Anterior cingulate cortex (tissue), 58 donors: ENCODE data around the gene KRTAP3-1.

ENCODE experiments used
- DNase-seq, 58 donors: peaks; one replicate each; lab custom pipeline; 2025; lab: John Stamatoyannopoulos, UW

KRTAP3-1 gene

GRCh38 chr17:41016578-41017215, 7.8 kb upstream of the KRTAP3-1 start:
- DNase-seq: no peak

DNA sequence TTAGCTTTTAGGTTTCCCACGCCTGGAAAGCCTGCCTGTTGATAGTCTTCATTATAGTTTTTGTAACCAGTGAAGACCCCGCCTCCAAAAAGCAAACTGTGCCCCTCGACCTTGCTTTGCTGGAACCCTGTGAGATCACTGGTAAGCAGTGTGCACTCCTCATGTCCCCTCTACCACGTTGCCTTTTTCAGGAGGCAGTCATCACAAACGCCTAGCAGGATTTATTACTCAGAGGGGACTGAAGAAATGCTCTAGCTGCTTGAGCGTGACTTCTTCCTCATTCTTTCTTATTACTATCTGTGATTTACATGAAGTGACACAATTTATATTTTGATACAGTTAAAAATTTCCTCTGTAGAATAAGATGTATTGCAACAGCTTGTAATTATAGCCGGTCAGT, 6.5 kb upstream of the KRTAP3-1 start:
- no peak for DNase-seq

GRCh38 chr17:41013606-41014005, 4.7 kb upstream of the KRTAP3-1 start:
- DNase-seq: no peak

- no peak for DNase-seq
These were observed 4.3 kb upstream of the KRTAP3-1 start for GRCh38 chr17:41013181-41013580.

- DNase-seq: no peak
These were observed 3.6 kb upstream of the KRTAP3-1 start for GRCh38 chr17:41012326-41013120.

DNA sequence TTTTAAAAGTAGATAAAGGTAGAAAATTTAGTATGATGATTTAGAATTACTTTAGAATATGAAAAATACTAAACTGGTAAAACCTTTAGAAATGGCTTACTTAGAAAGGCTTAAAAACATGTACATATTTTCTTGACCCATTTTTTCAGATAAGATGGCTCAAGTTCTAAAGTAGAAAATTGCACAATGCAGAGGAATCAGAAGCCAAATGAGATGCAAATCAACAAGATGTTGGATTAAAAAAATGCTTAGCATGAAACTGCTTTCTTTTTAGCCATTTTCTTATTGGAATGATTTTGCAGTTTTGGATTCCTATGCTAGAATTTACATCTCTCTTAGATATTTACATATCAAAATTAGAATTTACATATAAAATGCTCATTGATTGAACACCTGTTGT, 1.5 kb upstream of the KRTAP3-1 start:
- DNase-seq: no peak

GRCh38 chr17:41009936-41010335, 1.0 kb upstream of the KRTAP3-1 start:
- no peak for DNase-seq

GRCh38 chr17:41009301-41009760, 403 bp upstream of the KRTAP3-1 start:
- no peak for DNase-seq

DNA sequence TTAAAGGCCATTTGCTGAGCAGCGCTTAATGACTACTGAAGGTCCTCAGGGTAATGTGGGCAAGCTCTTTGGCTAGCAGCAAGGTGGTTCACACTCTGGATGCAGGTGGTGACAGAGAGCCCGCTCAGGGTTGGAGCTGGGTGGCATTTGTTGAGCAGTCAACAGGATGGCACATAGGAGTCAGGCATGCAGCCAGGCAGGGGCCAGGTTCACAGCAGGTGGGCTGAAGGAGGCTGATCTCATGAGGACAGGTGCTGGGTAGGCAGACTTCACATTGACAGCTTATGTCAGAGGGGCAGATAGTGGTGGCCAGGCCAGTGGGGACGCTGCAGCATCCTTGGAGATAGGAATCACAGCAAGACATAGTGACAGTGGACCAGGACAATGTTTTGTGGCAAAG, 4.5 kb downstream of the KRTAP3-1 start:
- no peak for DNase-seq

DNA sequence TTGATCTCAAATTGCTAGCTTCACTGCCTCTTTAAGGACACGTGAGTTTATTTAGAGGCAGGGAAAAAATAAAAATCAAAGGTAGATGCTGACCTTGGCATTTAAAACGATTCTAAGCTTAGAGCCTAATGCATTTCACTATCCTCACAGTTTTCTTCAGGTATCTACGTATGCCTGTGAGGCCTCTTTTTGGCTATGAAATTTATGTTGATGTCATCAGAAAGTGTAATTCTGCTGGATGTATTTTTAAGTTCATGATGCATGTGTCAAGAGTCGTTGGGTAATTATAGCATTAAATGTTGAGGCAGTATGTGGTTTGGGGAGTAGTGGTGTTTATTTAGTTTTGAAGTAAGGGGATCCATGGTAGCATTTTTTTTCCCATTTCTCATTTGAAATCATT, 5.0 kb downstream of the KRTAP3-1 start:
- no peak for DNase-seq

DNA sequence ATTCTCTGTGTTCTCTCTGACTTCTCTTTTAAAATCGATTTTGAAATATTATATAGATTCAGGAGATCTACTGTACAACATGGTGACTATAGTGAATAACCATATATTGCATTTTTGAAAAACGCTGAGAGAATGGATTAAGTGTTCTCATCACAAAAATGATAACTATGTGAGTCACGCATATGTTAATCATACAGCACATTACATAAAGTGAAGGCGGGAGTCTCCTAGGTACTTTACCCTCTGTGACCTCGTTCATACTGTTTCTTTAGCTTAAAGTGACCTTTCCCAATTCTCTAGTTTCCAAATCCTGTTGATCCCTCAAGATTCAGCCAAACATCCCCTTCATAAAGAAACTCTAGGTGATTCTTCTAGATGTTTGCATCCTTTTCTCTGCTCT, 6.1 kb downstream of the KRTAP3-1 start:
- no peak for DNase-seq

GRCh38 chr17:41001795-41002194, 7.1 kb downstream of the KRTAP3-1 start:
- no peak for DNase-seq

- peak in 4 of 58 donors; percentile 3 to 9 (median 5) for DNase-seq
These were observed 9.4 kb downstream of the KRTAP3-1 start, which contains the start of gene KRTAP3-2 for GRCh38 chr17:40999563-40999962. Gene KRTAP3-2, minus strand, starts transcription at chr17:40999906. Its CDS starts 53 bp downstream, at chr17:40999853.

DNA sequence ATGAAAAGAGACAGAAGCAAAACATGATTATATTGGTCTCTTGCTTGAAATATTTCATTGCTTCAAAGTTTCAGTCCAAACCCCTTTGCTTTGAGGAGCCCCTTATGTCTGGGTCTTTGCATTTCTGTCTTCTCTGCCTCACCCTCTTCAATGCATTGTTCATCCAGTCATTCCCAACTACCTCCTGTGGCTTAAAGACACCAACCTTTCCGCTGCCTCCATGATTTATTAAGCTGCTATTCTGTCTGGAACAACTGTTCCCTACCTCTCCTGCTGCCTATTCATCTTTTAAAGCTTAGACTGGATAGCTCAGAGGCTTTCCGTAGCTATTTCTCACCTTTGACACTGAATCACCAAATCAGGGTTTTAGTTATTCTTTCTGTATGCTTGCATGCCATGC, 11.6 kb downstream of the KRTAP3-1 start:
- no peak for DNase-seq

DNA sequence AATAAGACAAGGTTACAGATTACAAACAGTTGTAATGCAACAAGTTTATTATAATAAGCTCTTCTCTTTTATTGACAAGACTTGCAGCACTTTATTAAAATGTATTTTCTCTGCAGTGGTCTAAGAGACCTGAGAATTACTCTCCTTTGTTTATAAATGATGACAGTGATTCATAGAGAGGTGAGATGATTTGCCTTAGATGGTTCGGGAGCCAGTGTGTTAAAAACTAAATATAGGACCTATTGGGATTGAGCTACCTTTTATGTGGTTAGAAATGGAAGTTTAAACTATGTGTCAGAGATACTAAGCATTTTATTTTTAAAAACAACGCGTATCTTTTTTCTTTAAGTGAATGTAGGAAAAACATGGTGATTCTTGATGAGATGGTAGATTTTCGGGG, 12.1 kb downstream of the KRTAP3-1 start:
- DNase-seq: no peak

GRCh38 chr17:40995116-40995515, 13.8 kb downstream of the KRTAP3-1 start:
- no peak for DNase-seq

DNA sequence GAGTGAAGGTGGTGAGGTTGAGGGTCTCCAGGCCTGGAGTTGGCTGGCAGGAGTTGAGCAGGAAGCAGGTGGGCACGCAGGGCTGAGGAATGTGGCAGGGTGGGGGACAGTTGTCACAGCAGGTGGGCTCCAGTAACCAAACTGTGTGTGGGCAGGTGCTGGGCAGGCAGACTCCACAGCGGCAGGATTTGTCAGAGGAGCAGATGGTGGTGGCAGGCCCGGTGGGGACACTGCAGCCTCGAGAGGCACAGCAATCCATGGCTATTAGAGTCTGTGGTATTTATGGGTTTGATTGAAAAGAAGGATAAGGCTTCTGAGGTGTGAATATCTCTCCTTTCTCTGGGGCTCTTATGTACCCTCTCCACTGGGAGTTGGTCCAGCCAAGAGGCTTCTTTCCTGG, 15.1 kb downstream of the KRTAP3-1 start, which contains the start of gene KRTAP3-3:
TSS of gene KRTAP3-3 (minus strand) at position 326 of the 400 bp plus-strand sequence. CDS start at position 259, 67 bp downstream.
- no peak for DNase-seq

DNA sequence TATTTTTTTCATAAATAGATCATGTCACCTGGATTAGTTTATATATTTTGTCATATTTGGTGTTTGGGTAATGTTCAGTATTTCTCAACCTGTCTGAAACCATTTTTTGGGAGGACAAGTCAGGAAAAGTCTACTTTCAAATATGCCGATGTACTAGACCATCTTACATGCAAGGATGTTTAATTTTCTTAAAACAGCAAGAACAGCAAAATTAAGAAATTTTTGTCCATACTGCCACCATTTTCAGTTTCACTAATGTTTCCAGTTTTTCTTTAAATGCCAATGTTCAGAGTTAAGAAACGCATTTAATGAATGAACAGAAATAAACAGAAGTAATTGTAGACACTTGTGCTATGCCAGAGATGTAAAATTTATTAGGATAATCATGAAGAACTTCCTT, 15.8 kb downstream of the KRTAP3-1 start:
- DNase-seq: no peak

DNA sequence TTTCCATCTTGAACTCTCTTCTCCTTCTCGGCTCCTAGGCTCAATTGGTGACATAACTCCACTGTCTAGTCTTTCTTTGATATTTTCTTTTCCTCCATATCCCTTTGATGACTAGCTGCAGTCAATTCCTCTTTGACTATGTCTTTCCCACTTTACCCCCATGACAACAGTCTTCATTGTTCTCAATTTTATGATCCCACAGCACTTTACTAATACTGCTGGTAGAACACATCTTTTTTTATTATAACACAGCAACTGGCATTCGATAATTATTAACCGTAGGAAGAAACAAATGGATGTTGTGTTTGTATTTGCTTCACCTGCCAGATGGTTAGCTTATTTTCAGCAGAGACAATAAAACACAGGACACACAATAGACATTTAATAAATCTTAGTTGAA, 16.3 kb downstream of the KRTAP3-1 start:
- DNase-seq: no peak

DNA sequence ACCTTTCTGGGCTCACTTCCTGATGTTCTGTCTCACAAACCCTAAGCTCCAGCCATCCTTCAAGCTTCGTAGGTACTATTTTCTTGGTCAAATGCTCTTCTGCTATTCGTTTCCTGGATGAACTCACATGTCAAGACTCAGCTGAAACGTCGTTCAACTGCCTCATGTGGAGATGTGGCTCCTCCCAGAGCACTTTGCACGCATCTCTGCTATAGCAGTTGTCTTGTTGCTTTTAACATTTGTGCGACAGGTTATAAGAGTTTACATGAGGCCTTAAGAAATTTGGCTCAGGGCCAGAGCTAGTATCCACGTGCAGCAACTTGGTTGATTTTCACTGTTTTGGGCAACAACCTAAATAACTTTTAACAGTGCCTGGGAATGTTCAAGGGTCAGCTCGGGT, 22.0 kb downstream of the KRTAP3-1 start:
- DNase-seq: no peak

- no peak for DNase-seq
These were observed 24.7 kb downstream of the KRTAP3-1 start, which contains the start of gene KRT40 for GRCh38 chr17:40984226-40984625. Gene KRT40, minus strand, starts transcription at chr17:40984326. Its CDS starts 53 bp downstream, at chr17:40984273.

DNA sequence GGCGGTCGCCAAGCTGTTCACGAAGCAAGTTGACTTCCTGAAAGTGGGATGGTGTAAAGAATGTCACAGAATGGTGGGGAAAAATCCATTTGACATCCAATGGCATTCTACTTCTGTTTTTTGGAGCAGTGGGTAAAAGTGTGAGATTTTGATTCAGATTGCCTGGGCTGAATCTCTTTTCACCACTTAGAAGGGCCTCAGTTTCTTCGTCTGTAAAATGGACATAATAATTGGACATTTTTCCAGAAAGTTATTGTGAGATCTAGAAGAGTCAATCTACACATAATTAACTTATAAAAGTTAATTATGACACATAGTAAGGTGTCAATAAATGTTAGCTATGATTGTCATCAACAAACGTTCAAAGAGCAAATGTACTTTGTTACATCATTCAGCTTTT, 27.8 kb downstream of the KRTAP3-1 start:
- DNase-seq: no peak
